K562 (cell line): ENCODE data around the gene MLLT6. TPM values are rescaled to one million over a fixed set of nuclear protein-coding genes. Genes with fewer than 3 reads are reported as not detected.

Experiments
- BCL6 ChIP-seq: fragments of 250-450 bp; sonication (Bioruptor Pico); IDR thresholded peaks from 2 replicates; pipeline ENCODE4 v1.4.0; 2020
- DLX4 ChIP-seq: fragments of 250-450 bp; sonication (Bioruptor Pico); IDR thresholded peaks from 2 replicates; pipeline ENCODE4 v1.6.1; 2021; ENCODE audit warnings: mild to moderate bottlenecking
- FOXJ2 ChIP-seq: fragments of 200-800 bp; sonication (Bioruptor generic); IDR thresholded peaks from 2 replicates; pipeline ENCODE4 v1.6.1; 2016; ENCODE audit warnings: missing genetic modification characterization, missing compliant biosample characterization
- FUS ChIP-seq: fragments of 200-400 bp; formaldehyde crosslinking; optimal IDR thresholded peaks from 2 replicates; pipeline ENCODE3; 2017; ENCODE audit warnings: low read depth, low read length
- HCFC1 ChIP-seq: IDR thresholded peaks from 2 replicates; pipeline ENCODE4 v1.6.1; 2012; ENCODE audit warnings: low read depth, low read length, improper control_type of control experiment
- HEY1 ChIP-seq: fragments of 250-450 bp; sonication (Bioruptor Pico); IDR thresholded peaks from 2 replicates; pipeline ENCODE4 v1.5.0; 2020; ENCODE audit warnings: mild to moderate bottlenecking, moderate library complexity, borderline replicate concordance
- KAT2B ChIP-seq: IDR thresholded peaks from one replicate; pipeline ENCODE4 v1.6.1; 2012; ENCODE audit warnings: low read depth, mild to moderate bottlenecking, control low read depth, inconsistent platforms, low read length, moderate library complexity
- KAT8 ChIP-seq: fragments of 450-650 bp; IDR thresholded peaks from 2 replicates; pipeline ENCODE4 v1.6.1; 2016; ENCODE audit warnings: low read depth, mild to moderate bottlenecking
- KLF16 ChIP-seq: IDR thresholded peaks from 2 replicates; pipeline ENCODE4 v1.6.1; 2016; ENCODE audit warnings: antibody characterized with exemption
- NCOA4 ChIP-seq: fragments of 450-650 bp; IDR thresholded peaks from 2 replicates; pipeline ENCODE4 v1.6.1; 2018; ENCODE audit warnings: mild to moderate bottlenecking; ENCODE audit not compliant: partially characterized antibody
- POLR3A ChIP-seq: IDR thresholded peaks from 2 replicates; pipeline ENCODE4 v1.6.1; 2011; ENCODE audit warnings: borderline replicate concordance, mild to moderate bottlenecking, moderate library complexity; ENCODE audit not compliant: insufficient read length, insufficient read depth; ENCODE audit errors: extremely low read depth
- ZKSCAN8 ChIP-seq: fragments of 200-800 bp; sonication (Bioruptor generic); IDR thresholded peaks from 2 replicates; pipeline ENCODE4 v1.6.1; 2016; ENCODE audit warnings: missing genetic modification characterization, missing compliant biosample characterization
- ZNF165 ChIP-seq: fragments of 250-450 bp; sonication (Bioruptor Pico); IDR thresholded peaks from 2 replicates; pipeline ENCODE4 v1.4.0; 2020; ENCODE audit warnings: borderline replicate concordance
- ZNF263 ChIP-seq: sonication (generic); formaldehyde crosslinking; IDR thresholded peaks from 2 replicates; pipeline ENCODE4 v1.8.0; 2022; ENCODE audit warnings: mild to moderate bottlenecking, missing genetic modification reagents, borderline replicate concordance
- ZNF449 ChIP-seq: fragments of 250-450 bp; sonication (Bioruptor Pico); IDR thresholded peaks from 2 replicates; pipeline ENCODE4 v1.8.0; 2022; ENCODE audit warnings: moderate library complexity, mild to moderate bottlenecking, inconsistent platforms
- polyA plus RNA-seq, 8 experiments: library from polyadenylated mRNA; depleted of rRNA in 4 of 8; stranded (reverse) in 5 of 8; unstranded in 3 of 8; fragments of >200 nt; fragmentation: Nextera tagmentation in 2 of 8; fragmentation: Illumina TruSeq in 1 of 8; extraction: Ambion mirVana in 2 of 8; extraction: Trizol in 1 of 8; gene quantifications; 2 replicates each; pipeline versions ENCODE4 v1.2.1 to v1.2.3, GENCODE V29; 2011 to 2014; ENCODE audit warnings: inconsistent platforms in 1 of 8, missing spikeins in 1 of 8
- total RNA-seq, 7 experiments: library from RNA; depleted of rRNA in 6 of 7; stranded (reverse); fragments of >200 nt in 6 of 7; fragmentation: Illumina TruSeq in 2 of 7; extraction: Trizol in 2 of 7; gene quantifications; 2 replicates each; pipeline versions ENCODE4 v1.2.1 to v1.2.3, GENCODE V29; 2011 to 2021; ENCODE audit warnings: low replicate concordance in 1 of 7
- TF ChIP-seq, protein P1 (sequence below): sonication (generic); formaldehyde crosslinking; IDR thresholded peaks from 2 replicates; pipeline ENCODE4 v1.8.0; 2022; ENCODE audit warnings: mild to moderate bottlenecking, low read depth, missing genetic modification reagents
- TF ChIP-seq, protein P2 (sequence below): sonication (generic); formaldehyde crosslinking; IDR thresholded peaks from 2 replicates; pipeline ENCODE4 v1.4.0; 2020; ENCODE audit warnings: mild to moderate bottlenecking, missing genetic modification reagents
- TF ChIP-seq, protein P3 (sequence below): fragments of 200-800 bp; sonication (Bioruptor generic); IDR thresholded peaks from 2 replicates; pipeline ENCODE4 v1.6.1; 2017; ENCODE audit warnings: missing genetic modification characterization, missing compliant biosample characterization
- TF ChIP-seq, protein P4 (sequence below): fragments of 250-450 bp; sonication (Bioruptor Pico); IDR thresholded peaks from 2 replicates; pipeline ENCODE4 v1.5.0; 2020; ENCODE audit warnings: mild to moderate bottlenecking, borderline replicate concordance

Gene MLLT6
- total and polyA plus RNA-seq, 9 of the 15 experiments (the other 6 are each of a cell fraction or from before 2014, with no cell fraction given) = 3.1 to 71.7 (median 30.0) TPM

DNA sequence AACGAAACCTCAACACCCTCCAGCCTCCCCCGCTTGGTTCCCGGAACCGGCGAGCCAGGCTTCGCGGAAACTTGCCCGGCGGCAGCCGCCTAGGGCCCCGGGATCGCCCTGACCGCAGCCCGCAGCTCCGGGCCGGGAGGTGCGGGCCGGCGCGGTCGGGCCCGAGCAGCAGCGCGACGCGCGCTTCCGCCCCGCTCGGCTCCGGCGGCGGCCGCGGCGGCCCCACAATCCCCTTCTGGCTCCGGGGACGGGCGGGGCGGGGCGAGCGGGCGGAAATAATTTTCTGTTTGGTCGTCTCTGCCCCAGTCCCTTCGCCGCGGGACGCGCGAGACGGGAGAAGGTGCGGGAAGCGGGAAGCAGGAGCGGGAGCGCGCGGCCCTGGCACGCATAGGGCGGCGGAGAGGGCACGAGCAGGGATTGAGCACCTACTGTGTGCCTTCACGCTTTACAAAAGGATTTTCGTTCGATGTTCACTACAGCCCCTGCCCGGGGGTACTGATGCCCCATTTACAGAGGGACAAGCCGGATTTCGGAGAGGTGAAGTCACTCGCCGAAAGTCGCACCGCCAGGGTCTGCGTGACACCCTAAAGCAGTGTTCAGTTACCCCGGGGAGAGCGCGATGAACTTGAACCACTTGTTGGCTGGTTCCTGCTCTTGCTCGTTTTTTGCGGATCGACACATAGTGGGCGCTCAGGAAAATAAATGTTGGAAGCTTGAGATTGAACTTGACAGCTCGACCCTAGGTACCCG, 2.7 kb upstream of the MLLT6 start (continued):
- TF ChIP-seq, protein P1, sequence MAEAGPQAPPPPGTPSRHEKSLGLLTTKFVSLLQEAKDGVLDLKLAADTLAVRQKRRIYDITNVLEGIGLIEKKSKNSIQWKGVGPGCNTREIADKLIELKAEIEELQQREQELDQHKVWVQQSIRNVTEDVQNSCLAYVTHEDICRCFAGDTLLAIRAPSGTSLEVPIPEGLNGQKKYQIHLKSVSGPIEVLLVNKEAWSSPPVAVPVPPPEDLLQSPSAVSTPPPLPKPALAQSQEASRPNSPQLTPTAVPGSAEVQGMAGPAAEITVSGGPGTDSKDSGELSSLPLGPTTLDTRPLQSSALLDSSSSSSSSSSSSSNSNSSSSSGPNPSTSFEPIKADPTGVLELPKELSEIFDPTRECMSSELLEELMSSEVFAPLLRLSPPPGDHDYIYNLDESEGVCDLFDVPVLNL (CRISPR knock-in tag) = peak; percentile 78
- TF ChIP-seq FUS (no peak), HEY1 (CRISPR knock-in tag) (no peak), ZNF263 (CRISPR knock-in tag) (no peak), KAT2B (no peak), DLX4 (CRISPR knock-in tag) (no peak), POLR3A (no peak), FOXJ2 (no peak), KLF16 (no peak), BCL6 (CRISPR knock-in tag) (no peak), ZKSCAN8 (CRISPR knock-in tag) (peak; percentile 88), KAT8 (no peak), ZNF449 (CRISPR knock-in tag) (no peak), HCFC1 (peak; percentile 52; the same call in 1 of the 2 replicates), ZNF165 (CRISPR knock-in tag) (no peak), NCOA4 (no peak)
- TF ChIP-seq, protein P2, sequence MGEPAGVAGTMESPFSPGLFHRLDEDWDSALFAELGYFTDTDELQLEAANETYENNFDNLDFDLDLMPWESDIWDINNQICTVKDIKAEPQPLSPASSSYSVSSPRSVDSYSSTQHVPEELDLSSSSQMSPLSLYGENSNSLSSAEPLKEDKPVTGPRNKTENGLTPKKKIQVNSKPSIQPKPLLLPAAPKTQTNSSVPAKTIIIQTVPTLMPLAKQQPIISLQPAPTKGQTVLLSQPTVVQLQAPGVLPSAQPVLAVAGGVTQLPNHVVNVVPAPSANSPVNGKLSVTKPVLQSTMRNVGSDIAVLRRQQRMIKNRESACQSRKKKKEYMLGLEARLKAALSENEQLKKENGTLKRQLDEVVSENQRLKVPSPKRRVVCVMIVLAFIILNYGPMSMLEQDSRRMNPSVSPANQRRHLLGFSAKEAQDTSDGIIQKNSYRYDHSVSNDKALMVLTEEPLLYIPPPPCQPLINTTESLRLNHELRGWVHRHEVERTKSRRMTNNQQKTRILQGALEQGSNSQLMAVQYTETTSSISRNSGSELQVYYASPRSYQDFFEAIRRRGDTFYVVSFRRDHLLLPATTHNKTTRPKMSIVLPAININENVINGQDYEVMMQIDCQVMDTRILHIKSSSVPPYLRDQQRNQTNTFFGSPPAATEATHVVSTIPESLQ (CRISPR knock-in tag) = no peak
- TF ChIP-seq, protein P3, sequence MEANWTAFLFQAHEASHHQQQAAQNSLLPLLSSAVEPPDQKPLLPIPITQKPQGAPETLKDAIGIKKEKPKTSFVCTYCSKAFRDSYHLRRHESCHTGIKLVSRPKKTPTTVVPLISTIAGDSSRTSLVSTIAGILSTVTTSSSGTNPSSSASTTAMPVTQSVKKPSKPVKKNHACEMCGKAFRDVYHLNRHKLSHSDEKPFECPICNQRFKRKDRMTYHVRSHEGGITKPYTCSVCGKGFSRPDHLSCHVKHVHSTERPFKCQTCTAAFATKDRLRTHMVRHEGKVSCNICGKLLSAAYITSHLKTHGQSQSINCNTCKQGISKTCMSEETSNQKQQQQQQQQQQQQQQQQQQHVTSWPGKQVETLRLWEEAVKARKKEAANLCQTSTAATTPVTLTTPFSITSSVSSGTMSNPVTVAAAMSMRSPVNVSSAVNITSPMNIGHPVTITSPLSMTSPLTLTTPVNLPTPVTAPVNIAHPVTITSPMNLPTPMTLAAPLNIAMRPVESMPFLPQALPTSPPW (CRISPR knock-in tag) = peak; percentile 86
- TF ChIP-seq, protein P4, sequence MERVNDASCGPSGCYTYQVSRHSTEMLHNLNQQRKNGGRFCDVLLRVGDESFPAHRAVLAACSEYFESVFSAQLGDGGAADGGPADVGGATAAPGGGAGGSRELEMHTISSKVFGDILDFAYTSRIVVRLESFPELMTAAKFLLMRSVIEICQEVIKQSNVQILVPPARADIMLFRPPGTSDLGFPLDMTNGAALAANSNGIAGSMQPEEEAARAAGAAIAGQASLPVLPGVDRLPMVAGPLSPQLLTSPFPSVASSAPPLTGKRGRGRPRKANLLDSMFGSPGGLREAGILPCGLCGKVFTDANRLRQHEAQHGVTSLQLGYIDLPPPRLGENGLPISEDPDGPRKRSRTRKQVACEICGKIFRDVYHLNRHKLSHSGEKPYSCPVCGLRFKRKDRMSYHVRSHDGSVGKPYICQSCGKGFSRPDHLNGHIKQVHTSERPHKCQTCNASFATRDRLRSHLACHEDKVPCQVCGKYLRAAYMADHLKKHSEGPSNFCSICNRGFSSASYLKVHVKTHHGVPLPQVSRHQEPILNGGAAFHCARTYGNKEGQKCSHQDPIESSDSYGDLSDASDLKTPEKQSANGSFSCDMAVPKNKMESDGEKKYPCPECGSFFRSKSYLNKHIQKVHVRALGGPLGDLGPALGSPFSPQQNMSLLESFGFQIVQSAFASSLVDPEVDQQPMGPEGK (CRISPR knock-in tag) = no peak
